Activated CD8-positive, alpha-beta memory T cell treated with anti-CD3 and anti-CD28 coated beads for 24 hours (primary cell): ENCODE results near the gene UTP11.

Source experiments
- DNase-seq: peaks from one replicate; pipeline ENCODE4 v3.0.0-alpha.2; 2020

The UTP11 gene

DNA sequence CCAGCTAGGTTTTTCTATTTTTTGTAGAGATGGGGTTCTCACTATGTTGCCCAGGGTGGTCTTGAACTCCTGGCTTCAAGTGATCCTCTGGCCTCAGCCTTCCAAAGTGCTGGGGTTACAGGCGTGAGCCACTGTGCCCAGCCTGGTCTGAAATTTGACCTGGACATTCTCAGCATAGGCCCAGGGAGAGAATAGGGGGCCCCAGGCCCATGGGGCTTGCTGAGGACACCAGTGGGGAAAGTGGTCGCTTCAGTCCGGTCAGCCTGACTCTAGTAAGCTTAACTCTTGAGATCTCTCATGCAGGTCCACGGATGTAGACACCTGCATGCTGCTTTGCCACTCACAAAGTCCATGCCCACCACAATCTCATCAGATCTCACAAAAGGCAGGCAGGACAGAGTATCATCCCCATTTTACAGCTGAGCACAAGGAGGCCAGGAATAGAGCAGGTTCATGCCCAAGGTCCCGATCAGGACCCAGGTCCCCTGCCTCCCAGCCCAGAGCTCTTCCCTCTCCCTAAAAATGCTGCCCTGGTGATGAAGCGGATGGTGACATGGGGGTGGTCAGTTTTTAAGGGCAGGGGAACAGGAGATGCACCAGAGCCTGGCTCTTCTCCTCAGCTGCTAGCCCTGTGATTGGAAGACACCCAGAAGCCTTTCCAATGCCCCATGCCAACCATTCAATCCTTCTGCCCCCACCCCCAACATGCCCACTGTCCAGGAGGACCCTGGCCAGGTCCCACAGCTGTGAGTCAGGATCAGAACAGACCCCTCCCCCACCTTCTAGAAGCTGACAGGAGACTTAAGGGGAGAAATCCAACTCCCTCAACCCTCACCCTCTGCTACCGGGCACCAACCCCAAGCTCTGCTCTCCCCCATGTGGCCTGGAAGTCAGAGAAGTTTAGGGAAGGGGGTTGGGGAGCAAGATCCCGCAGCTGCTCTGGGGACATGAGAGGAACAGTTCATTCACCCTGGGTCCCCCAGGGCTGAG is 9.0 kb upstream of the UTP11 start:
- no peak for DNase-seq

DNA sequence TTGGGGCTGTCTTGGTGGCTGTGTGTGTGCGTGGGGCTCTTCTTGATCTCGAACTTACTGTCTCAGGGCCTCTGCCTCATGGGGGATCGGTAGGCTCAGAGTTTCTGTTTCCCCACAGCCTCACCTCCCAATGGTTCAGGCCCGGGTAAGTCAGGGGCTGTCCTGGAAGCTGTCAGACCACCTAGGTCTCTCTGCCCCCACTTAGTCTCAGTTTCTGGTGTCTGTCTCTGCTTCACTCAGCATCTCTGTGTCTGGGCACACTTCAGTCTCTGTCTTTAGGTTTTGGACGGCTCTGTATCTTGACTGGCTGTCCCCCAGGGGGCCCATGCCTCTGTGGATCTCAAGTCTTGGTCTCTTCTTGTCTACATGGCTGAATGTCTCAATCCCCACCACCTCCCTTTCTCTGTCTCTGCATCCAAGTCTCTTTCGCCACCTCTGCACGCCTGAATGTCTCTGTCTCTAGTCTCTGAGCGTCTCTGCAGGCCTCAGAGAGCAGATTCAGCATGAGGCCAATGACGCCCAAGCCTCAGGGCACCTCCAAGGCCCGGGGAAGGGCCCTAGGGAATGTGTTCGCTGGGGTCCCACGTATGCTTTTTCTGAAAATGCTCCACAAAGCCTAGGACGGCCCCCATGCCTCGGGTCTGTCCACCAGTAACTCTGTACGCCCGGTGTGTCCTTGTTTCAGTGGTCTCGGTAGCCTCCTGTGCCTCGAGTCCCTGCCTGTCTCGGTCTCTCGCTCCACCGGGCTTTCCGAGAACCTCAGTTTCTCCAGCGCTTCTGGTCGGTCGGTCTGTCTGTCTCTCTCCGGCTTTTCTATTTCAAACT is 8.0 kb upstream of the UTP11 start:
- DNase-seq: peak; percentile 79

DNA sequence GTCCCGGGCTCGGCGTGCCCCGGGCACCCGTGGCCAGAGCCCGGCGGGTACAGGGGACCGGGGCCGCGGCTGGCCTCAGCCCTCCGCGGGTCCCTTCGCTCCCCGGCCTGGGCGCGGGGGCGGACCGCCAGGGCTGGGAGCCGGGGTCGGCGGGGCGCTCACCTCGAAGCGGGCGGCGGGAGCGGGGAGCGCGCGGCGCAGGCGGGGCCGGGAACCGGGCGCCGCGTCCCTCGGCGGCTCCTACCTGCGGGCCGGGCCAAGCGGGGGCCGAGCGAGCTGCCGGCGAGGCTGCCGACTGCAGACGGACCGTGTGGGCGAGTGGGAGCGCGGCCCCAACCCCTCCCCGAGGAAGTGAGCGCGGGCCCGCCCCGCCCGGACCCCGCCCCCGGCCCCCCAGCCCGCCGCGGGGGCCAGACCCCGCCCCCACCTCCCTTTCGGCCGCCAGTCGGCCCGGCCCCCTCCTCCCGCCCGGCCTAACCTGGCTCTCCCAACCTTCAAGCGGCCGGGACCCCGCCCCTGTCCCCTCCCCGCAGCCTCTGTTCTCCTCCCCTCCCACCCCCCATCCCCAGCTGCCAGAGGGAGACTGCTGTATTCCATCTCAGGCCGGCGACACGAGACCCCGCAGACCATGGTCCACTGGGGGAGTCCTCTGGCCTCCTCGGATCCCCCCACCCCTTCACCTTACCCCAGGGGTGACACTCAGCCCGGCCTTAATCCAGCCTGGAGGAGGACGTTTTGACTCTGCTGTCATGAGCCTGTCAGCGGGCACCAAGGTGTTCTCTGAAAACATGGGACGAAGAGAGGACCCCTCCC is 7.1 kb upstream of the UTP11 start, which contains the start of gene FHL3:
TSS of gene FHL3 (minus strand) at position 320 of the 813 bp plus-strand sequence. CDS start 6,102 bp downstream, outside the sequence.
- peak; percentile 79 for DNase-seq

DNA sequence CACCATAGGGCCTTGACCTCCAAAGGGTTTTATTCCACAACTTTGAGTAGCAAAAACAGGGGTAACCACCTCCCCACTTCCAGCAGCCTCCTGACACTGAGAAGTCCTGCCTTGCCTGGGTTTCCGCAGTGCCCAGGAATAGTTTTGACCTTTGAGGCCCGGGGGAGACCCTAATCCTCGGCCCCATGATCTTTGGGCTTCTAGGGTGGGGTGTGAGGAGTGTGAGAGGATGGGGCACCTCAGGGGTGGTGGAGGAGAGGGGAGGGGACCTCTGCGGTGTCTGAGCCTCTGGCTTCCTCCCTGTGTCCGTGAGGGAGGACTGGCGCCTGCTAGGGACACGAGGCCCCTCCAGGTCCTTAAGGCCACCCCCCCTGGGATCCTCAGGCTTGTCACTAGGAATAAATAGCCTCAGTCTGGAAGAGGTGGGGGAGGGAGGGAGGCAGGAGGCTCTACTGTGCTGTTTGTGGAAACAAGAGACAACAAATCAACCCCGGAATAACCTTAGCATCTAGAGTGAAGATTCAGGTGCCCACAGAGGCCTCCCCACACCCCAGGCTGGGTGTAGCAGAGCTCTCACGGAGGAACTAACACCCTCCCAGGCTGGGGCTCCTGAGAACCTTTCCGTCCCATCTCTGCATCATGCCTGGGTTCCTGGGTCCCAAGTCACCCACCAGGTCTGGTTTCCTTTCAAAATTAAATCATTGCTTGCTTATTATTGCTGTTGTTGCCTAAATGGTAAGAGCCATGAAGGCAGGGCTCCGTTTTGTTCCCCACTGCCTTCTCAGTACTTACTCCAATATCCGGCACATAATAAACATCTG is 6.3 kb upstream of the UTP11 start:
- peak; percentile 58 for DNase-seq

DNA sequence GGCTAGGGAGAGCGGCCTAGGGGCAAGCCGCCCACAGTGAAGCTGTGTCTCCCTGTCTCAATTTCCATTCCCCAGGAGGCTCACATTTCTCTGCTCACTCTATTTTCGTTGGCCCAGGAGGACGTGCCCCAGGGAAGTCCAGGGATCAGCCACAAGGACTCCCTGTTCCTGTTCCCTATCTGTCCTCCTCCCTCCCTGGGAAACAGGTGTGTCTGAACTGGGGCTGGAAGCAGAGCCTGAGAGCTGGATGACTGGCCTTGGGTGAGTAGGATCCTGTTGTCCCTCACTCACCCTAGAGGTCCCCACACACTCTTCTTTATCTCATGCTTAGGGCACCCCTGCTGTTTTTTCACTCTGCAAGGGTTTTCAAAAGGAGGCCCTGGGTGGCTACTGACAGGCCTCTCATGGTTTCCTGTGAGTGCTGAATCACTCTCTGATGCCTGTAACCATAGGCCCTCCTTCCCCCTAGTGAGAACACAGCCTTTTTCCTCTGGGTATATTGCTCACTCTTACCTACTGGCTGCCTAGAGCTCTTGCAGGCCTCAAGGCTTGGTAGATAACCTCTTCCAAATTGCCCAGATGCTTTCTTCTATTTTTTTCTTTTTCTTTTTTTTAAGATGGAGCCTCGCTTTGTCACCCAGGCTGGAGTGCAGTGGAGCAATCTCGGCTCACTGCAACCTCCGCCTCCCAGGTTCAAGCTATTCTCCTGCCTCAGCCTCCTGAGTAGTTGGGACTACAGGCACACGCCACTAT is 3.3 kb upstream of the UTP11 start:
- DNase-seq: peak; percentile 81

DNA sequence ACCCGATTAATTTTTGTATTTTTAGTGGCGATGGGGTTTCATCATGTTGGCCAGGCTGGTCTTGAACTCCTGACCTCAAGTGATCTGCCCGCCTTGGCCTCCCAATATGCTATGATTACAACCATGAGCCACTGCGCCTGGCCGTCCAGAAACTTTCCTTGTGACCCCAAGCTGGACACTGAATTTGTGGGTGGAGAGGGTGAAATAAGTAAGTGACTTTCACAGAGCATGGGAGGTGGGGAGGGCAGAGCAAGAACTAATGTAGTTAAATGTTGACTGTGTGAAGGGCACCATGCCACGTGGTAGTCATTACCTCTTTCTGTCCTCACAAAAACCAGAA is 2.7 kb upstream of the UTP11 start:
- DNase-seq: peak; percentile 59

DNA sequence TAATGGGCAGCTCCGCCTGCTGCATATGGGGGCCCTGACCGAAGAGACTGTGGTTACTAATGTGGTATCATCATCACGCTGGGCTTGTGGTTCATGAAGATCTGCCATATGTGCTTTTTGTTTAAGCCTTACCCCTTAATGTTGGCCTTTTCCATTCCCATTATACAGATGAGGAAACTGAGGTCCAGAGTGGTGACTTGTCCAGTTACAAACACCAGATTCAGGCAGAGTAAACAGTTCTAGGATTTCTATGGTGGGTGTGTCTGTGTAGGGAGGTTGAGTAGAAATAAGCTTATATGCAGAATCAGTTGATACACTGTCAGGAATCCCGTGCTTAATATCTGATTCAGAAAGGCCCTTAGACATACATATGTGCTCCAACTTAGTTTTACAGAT is 691 bp downstream of the UTP11 start:
- DNase-seq: no peak

DNA sequence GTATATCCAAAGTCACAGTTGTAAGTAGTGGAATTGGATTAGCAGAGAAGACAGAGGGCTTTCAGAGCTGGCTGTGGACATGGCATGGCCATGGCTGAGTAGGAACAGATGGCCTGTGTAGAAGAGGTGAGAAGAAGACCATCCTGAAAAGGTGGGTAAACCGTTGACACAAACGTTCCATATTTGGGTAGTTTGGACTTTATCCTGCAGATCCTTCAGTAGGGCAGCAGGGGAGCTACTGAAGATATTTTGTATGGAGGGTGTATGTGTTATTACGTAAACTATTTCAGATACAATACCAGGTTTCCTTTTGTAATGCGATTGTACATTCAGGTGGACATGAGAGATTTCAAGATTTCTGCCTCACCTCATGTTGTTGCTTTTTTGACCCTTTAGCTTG is 1.6 kb downstream of the UTP11 start:
- DNase-seq: no peak

DNA sequence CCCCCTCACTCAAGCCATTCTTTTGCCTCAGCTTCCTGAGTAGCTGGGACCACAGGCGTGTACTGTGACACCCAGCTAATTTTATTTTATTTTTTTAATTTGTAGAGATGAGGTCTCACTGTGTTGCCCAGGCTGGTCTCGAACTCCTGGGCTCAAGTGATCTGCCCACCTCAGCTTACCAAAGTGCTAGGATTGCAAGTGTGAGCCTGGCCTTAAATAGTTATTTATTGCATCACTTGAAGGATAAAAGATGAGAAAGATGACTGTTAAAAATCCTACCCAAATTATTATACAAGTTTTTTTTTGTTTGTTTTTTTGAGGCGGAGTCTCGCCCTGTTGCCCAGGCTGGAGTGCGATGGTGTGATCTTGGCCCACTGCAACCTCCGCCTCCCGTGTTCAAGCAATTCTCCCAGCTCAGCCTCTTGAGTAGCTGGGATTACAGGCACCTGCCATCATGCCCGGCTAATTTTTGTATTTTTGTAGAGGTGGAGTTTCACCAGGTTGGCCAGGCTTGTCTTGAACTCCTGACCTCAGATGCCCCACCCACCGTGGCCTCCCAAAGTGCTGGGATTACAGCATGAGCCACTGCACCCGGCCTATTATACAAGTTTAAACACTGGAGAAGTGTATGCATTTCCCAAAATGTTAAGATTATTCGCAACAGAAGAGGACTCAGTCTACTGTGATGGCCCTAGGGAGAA is 2.3 kb downstream of the UTP11 start:
- DNase-seq: no peak

DNA sequence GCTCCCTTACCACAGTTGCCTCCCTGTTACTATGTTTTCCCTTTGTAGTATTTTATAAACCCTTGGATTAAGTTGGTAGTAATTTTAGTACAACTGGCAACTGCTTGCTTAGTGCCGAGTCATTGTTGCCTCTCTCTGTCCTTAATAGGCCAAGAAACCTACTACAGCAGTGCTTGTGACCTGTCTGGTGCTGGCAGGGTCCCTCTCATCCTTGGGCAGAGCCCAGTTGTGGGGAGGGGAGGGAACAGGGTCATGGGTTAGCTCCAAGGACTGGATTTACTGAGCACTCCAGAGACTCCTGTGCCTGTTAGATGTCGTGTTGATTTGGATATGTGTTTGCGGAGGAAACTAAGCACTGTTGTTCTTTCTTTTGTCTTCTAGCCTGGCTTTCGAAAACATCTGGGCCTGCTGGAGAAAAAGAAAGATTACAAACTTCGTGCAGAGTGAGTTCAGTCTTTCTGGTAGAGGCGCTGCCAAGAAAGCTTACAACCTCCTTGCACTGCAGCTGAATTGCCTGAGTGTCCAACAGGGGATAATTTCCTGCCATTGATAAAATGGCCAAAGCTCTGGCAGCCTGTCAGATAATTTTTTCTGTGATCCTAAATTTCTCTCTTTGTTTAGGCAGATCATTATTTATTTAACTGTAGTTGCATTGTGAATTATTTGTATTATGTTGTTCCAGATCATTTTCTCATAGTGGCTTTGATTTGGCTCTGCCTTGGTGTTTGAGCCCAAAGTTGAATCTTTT is 3.6 kb downstream of the UTP11 start:
- DNase-seq: no peak

DNA sequence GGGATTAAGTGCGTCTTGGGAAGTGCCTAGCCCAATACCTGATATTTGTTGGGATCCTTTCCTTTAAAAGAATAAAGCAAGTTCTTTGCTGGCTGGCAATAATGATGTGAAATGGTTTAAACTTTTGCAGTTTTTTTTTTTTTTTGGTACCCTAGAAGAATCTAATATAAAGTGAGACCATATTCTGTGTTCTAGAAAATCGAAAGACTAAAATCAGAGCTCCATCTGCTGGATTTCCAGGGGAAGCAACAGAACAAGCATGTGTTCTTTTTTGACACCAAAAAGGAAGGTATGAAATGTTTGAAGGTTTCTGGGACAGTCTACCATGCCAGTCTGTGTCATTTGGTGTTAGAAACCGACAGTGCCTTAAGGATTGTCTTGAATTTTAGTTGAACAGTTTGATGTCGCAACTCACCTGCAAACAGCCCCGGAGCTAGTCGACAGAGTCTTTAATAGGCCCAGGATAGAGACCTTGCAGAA is 6.4 kb downstream of the UTP11 start:
- DNase-seq: no peak

DNA sequence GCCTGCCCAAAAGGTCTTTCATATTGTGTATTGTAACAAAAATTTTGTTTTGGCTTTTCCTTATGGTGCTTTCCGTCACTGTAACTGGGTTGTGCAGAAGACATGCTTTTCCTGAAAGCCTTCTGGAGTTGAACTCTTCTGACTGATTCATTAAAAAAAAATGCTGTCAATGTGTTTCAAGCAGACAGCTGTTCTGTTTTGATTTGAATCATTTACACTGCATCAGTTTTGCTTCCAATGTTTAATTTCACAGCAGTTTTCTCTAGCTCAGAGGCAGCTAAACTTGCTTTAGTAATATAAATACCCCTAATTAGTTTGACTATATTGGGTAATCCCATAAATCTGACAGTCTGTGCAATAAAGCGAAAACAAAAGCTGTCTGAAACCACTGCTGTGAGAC is 7.9 kb downstream of the UTP11 start:
- DNase-seq: no peak

DNA sequence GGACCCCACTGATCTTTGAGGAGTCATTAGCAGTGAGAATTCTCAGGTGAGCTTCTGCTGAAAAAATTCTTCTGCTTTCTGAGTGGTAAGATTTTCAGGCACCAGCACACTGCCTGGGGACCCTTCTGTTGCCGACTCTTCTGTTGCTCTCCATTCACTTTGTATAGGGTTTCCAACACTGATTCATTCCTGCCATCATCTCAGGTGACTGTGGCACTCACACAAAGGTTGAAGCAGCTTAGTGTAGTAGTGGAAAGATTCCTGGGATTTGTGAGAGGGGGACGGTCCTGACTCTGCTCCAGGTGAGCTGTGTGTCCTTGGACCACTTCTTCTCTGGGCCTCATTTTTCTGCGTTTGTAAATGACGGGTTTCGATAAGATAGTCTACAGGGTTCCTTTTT is 9.4 kb downstream of the UTP11 start:
- DNase-seq: no peak

DNA sequence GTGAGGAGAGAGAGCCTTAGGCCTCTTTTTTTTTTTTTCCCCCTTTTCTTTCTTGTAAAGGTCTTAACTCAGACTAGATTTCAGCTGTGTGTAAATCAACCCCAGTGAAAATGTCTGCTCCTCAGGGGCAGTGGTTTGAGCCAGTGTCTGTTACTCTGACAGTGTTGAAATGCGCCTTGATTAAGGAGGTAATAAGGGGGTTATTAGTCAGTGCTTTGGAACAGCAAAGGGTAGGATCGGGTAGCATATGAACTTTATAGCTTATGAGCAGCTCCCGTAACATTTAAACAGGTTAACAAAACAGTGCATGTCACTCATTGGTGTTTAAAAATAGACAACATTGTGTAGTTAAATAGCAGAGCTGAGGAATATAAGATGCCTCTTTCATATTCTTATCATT is 10.3 kb downstream of the UTP11 start:
- no peak for DNase-seq

DNA sequence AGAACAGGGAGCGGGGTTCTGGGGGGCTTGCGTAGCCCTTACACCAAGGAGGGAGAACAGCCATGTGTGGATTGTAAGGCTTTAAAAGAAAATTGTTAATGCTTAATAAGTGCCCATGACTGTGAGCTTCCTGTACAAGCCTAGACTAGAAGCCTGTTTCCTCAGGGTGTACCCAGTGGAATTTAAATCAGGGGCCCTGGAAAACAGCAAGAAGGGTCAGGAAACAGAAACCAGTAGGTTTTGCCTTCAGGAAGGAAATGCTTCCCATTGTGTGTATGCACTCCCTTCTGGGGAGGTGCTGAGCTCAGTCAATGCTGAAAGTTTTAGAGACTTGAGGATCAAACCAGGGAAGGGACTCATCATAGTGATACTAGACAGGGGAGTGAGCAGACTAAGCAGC is 12.7 kb downstream of the UTP11 start:
- no peak for DNase-seq

DNA sequence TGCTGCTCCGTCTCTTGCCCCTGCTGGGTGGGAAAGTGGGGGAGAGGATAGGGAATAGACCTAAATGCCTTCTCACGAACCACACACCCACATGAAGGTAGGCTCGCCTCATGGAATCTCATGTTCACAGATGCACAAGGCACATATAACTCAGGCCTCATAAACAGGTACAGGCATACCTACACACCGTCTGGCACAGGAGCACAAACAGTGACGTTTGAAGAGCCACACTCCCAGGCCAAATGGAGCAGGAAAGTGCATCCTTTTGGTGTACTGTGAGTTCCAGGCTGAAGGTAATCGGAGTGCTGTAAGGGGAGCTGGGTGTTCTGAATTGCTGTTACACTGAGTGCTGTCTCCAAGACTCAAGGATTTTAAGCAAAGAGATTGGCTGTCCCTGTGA is 13.1 kb downstream of the UTP11 start:
- DNase-seq: no peak

DNA sequence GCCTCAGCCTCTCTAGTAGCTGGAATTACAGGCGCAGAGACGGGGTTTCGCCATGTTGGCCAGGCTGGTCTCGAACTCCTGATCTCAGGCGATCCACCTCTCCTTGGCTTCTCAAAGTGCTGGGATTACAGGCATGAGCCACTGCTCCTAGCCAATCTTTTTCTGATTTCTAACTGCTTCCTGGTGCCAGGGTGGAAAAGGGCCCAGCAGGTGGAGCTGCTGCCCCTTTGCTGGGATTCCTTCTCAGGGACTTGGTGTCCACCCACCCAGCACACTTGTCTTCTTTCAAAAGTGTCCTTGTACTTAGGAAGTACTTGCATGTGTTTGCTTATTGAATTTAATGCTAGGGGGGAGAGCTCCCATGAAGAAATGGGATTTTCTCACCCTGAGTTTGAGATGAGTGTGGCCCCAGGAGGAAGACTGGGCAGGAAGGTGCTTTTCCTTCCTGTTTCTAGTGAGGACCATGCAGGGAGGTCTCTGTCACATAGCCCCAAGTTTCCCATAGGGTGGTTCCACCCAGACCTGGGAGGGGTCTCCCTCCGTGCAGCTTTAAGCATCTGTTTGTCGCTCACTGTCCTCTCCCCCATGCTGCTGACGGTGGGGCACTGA is 14.2 kb downstream of the UTP11 start:
- peak; percentile 76 for DNase-seq

DNA sequence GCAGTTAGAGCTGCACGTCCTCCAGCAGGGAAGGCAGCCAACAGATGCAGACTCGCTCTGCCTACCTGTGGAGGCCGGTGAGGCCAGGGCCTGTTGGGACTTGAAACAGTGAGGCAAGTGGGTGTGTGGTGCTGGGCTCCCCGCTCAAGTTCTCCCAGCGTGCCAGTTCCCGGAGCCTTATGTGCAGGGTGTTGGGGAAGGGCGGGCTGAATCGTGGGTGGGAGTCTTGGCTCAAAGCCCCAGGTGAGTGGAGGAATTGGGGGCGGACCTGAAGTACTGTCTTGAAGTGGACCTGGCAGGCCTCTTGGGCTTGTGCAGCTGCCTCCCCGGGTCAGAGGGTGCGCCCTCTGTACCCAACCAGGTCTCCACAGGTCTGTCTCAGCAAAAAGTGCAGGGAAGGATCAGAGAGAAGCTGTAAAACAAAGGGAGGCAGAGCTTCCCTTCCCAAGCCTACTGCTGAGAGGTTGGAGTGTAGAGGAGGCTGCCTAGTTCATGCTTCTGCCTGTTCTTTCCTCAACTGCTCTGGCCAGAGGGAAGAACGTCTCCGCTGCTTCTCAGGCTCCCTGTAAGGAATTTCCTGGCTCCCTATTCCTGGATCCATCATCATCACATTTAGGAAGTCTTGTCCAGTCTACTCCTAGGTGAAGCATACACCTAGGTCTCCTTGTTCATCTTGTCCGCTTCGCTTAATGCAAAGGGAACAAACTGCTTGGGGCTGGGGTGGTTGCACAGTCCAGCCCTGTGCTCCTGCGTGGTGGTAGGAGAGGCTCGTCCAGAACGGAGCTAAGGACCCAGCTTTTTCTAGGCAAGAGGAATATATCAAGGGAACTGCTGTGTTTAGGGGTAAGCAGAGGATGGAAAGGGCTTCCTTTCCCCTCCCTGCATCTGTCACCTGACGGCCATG is 14.9 kb downstream of the UTP11 start:
- peak; percentile 81 for DNase-seq
